Measurements from ENCODE around the gene SOX10.

Gene SOX10

DNA sequence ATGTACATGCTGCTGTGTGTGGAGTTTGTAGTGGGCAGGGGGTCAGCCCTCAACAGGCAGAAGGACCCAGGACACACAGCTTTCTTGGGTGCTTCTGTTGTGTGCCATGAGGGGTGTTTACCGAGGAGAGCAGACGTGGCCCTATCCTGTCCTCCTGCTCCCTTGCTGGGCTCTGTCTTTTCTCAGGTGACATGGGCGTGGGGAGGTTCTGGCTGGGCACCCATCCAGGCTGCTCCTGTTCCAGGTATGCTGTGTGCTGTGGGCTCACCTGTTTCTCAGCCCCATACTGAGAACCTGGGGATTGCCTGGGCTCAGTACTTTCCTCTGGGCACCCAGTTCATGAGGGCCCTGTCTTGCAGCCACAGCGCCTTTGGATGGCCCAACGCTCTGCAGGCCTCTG is 55.0 kb downstream of the SOX10 start:
- DNase-seq: no peak

- DNase-seq: no peak
Observed at GRCh38 chr22:37927637-37927936, 56.8 kb downstream of the SOX10 start.

GRCh38 chr22:37926771-37927636 is 57.4 kb downstream of the SOX10 start:
- no peak for DNase-seq

GRCh38 chr22:37926358-37926757 is 58.0 kb downstream of the SOX10 start:
- DNase-seq: no peak

DNA sequence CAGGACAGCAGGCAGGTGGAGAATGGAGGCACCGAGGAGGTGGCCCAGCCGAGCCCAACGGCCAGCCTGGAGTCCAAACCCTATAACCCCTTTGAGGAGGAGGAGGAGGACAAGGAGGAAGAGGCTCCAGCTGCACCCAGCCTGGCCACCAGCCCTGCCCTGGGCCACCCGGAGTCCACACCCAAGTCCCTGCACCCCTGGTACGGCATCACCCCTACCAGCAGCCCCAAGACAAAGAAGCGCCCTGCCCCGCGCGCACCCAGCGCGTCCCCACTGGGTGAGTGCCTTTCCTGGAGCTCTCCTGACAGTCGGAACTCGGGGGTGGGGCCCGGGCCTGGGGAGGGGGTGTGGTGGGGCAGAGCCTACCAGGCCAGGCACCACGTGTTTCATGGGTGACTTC is 58.6 kb downstream of the SOX10 start:
- DNase-seq: no peak

DNA sequence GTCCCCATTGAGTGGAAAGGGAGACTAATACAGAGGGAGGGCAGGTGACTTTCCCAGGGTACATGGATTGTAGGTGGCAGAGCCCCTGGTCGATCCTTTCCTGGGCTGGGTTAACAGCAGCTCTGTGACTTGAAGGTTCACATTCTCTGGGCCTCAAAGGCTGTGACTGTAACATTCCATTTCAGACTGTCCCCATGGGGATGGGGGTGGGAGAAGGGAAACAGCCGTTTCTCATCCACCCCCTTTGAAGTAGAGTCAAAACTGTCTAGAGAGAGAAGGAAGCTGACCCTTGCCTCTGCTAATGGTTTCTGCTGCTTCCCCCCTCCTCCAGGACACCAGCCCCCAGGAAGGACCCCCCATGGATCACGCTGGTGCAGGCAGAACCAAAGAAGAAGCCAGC is 59.0 kb downstream of the SOX10 start:
- DNase-seq: no peak

DNA sequence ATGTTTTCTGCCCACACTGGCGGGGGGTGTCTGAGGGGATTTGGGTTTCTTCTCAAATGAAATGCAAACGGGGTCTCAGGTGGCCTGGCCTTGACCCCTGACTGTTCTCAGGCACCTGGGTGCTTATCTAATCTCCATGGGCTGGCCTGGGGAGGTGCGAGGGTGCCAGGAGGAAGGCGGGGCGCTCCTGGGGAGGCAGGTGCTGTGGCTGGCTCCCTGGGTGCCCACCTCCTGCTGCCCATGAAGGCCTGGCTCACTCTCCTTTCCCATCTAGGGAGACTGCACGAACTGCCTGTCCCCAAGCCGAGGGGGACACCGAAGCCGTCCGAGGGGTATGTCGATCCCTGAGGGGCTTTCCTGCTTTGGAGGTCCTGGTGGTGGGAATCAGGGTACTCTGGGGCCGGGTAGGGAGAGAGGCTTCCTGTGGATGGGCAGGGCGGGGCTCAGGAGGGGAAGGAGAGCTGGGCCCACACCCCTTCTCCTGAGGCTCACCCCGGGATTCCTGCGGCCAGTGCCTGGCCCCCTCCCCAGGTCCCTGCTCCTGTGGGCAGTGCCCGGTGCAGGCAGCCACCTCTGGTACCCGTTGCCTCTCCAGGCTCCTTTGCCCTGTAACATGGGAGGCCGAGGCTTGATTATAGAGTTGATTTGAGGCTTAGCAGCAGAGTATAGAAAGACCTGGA is 59.8 kb downstream of the SOX10 start:
- no peak for DNase-seq

- no peak for DNase-seq
Observed at GRCh38 chr22:37923927-37924326, 60.4 kb downstream of the SOX10 start.

Measured in stimulated activated CD4-positive, alpha-beta T cell treated with anti-CD3 and anti-CD28 coated beads, Interleukin-4, amount 100 ng/mL, for 1 hour (primary cell).